Skeletal muscle tissue (tissue), 4 donors: ENCODE data around the gene TRIM2. TPM values are rescaled to one million over a fixed set of nuclear protein-coding genes. Genes with fewer than 3 reads are reported as not detected.
A peak's percentile ranks its signal among the peaks of the same experiment; 100 is the strongest.

Experiments used
- H3K27ac ChIP-seq: one replicate; pipeline ENCODE4 v1.7.0; 2013; ENCODE audit warnings: mild to moderate bottlenecking, low read depth, low read length, inconsistent platforms
- H3K27me3 ChIP-seq, 3 donors: one replicate each; pipeline ENCODE4 v1.7.0; 2013; ENCODE audit warnings: low read length in 3 of 3; ENCODE audit not compliant: control insufficient read depth in 3 of 3, insufficient read depth in 3 of 3
- H3K36me3 ChIP-seq, 3 donors: one replicate each; pipeline ENCODE4 v1.7.0; 2013; ENCODE audit warnings: low read length in 3 of 3; ENCODE audit not compliant: control insufficient read depth in 3 of 3, insufficient read depth in 3 of 3
- H3K4me1 ChIP-seq, 3 donors: one replicate each; pipeline ENCODE4 v1.7.0; 2013; ENCODE audit warnings: low read length in 3 of 3, mild to moderate bottlenecking in 3 of 3; ENCODE audit not compliant: control insufficient read depth in 3 of 3, insufficient read depth in 3 of 3
- H3K4me3 ChIP-seq, 3 donors: one replicate each; pipeline ENCODE4 v1.7.0; 2013; ENCODE audit warnings: low read length in 3 of 3
- H3K9ac ChIP-seq, 3 donors: one replicate each; pipeline ENCODE4 v1.7.0; 2013; ENCODE audit warnings: low read length in 3 of 3, mild to moderate bottlenecking in 3 of 3, moderate library complexity in 2 of 3, low read depth in 1 of 3
- H3K9me3 ChIP-seq, 3 donors: one replicate each; pipeline ENCODE4 v1.7.0; 2013; ENCODE audit warnings: low read length in 3 of 3; ENCODE audit not compliant: control insufficient read depth in 3 of 3
- total RNA-seq: library from RNA; depleted of rRNA; stranded (reverse); fragments of >200 nt; gene quantifications from one replicate; pipeline ENCODE4 v1.2.3, GENCODE V29; 2014
- donor health status: Osteomylitis.

TRIM2 gene
- total RNA-seq, 1 donor from 2014 or later = 21.4 TPM

DNA sequence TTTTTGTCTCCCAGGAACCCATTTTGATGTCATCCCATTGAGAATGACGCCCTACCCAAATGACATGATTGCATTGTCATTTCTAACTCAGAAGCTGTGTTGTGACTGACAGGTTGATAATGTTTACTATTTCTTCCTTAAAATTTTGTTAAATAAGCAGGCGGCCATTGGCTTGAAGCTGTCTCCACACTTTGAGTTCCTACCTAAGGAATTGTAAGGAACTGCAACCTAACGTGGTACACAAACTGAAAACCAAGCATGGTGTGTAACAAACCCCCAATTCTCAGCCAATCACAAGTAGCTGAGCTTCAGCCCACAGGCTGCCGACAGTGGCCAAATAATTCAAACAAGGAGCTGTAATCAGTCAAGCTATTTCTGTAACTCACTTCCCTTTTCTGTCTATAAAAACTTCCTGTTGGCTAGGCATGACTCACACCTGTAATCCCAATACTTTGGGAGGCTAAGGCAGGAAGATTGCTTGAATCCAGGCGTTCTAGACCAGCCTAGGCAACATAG lies 137.4 kb downstream of the TRIM2 start:
- no peak overlapping the region for H3K9ac ChIP-seq
- H3K9me3 ChIP-seq = no peaks in the 10 kb centered on the region
- H3K27ac ChIP-seq = no peak overlapping the region
- no peaks in the 10 kb centered on the region for H3K27me3 ChIP-seq
- H3K36me3 ChIP-seq = no peaks in the 10 kb centered on the region
- H3K4me3 ChIP-seq = no peak overlapping the region
- peaks cover 2 to 7% (median 5%) of the 10 kb centered on the region in 3 donors for H3K4me1 ChIP-seq

DNA sequence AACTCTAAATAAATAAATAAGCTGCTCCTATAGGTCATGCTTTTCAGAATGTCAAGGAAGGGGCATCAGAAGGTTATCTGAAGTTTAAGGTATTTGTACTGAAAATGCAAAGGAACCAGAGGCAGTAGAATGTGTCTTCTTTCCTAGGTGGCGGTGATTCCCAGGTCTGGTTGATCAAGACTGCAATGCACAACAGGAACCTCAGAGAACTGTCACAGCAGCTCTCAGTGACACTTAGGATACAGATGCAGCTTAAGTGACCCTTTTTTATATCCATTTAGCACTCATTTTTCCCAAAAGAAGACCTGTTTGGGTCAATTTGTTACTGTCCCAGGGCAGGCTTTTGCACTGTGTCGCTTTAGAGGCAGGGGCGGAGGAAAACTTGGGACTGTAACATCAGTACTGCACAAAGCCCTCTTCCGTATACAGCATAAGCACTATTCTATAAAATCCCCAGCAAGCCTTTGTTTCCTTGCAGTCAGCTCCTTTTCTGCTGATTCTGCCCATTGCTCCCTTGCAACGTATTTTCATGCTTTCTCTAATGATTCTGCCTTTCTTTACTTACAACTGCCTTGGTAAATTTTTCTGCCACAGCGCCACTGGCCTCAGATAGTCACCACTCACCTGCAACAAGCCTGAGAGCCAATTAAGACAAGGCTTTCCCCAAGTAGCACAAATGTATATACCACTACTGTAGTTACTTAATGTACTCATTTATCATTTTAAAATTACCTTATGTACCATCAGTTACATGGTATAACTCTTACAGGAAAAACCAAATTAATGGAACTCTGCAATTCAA lies 138.7 kb downstream of the TRIM2 start:
- Histone ChIP-seq H3K36me3 (no peaks in the 10 kb centered on the region), H3K4me1 (peaks cover 2 to 7% (median 5%) of the 10 kb centered on the region in 3 donors), H3K4me3 (no peak overlapping the region), H3K9ac (no peak overlapping the region), H3K27ac (no peak overlapping the region), H3K9me3 (no peaks in the 10 kb centered on the region), H3K27me3 (no peaks in the 10 kb centered on the region)

DNA sequence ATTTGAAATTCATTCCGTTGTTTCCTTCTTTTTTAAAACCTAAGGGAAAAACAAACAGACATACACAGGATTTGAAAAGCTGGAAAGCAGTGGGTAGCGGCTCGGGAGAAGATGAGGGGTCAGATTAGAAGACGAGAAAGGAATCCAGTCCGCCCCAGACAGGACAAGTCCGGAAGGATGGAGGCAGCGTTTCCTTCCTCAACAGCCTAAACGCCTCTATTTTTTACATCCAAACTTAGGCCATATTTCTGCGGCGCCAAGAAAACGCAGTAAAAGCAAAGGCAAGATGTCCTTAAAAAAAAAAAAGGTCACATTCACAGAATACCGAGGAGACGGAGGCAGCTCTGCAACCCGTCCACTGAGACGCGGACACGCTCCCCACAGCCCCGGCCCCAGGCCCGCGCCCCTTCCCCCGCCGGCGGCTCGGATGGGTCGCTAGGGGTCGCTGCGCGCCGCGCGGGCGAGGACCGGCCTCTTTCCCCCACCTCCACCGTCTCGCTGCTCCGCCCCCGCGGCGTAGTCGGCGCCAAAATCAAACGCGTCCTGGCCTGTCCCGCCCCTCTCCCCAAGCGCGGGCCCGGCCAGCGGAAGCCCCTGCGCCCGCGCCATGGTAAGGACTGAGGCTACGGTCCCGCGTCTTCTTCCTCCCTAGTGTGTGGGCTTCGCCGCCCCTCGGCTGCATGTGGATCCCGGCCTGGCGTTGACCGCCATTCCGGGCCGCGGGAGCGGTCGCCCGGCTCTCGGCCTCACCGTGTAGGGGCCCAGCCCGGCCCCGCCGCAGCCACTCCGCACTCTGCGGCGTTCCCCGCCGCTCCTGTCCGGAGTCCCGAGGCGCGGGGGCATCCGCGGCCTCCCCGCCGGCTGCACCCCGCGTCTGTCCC lies 140.1 kb downstream of the TRIM2 start, which contains the start of gene MND1:
Gene MND1 (plus strand): TSS at position 558 of the 881 bp plus-strand sequence. CDS start 50 bp downstream, at position 608.
- Histone ChIP-seq H3K36me3 (no peaks in the 10 kb centered on the region), H3K4me3 (peak within 1 kb of the TSS; percentile 80 to 89 (median 84)), H3K9me3 (no peaks in the 10 kb centered on the region), H3K27ac (no peak within 1 kb of the TSS), H3K9ac (peak within 1 kb of the TSS; percentile 71 to 73 (median 72)), H3K27me3 (no peaks in the 10 kb centered on the region), H3K4me1 (peaks cover 2 to 7% (median 5%) of the 10 kb centered on the region in 3 donors)

DNA sequence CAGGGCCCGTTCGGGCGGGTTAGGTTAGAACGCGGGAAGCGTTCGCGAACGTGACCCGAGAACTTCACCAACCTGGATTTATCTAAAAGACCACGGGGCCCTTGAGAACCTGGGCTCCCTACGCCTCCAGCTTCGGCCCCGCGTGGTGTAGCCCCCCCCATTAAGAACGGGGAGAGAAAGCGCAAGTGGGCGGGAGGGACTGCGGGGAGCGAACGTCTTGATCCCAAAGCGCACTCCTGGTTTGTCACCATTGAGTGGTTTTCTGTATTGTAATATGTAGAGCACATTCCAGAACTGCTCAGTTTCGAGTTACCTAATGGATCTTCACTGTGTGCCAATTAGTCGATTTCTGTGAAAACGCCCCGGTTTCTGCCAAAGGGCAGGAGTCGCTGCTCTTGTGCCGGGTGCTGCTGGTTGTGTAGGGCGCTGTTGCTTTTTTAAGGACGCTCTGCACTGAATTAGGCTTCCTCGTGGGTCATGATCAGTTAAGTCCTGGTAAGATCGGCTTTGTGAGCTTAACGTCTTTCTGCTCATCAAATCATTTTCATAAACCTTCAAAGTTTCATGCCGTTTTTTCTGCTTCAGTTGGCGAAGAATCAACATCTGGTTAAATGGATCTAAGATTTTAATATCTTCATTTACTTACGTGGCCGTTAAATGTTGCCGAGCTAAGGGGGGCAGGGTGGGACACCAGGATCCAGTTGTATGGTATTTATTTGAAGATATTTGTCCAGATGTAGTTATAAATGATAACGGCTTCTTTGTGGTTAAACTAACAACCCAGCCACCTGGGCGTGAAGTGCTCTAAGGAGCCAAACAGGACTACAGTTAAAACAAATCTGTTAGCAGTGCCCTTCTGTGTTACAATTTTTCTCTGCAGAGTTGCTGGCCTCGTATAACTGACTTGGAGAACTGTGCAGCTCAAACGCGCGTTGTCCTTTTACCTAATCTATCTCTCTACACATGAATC lies 141.1 kb downstream of the TRIM2 start:
- no peak overlapping the region for H3K27ac ChIP-seq

DNA sequence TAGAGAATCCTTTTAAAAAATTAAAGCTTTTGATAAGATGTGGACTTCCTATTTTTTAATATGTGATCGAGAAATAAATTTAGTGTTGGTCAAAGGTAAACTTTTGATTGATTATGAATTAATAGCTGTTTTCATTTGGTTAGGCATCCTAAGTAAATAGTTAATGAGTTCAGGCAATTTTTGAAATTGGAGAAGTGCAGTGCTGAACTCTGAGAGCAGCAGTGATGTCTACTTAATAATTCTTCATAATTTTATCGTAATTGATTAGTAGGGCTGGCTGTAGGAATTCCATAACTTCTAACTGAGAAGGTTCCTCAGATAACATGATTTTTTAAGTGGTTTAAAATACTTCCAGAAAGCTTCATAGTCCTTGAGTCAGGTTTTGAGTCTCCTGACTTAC lies 141.8 kb downstream of the TRIM2 start:
- H3K36me3 ChIP-seq = no peaks in the 10 kb centered on the region
- peak overlapping the region in 2 of 3 donors; percentile 80 to 89 for H3K4me3 ChIP-seq
- no peak overlapping the region for H3K27ac ChIP-seq
- H3K4me1 ChIP-seq = peaks cover 2 to 7% (median 5%) of the 10 kb centered on the region in 3 donors
- H3K9ac ChIP-seq = peak overlapping the region in 1 of 3 donors; percentile 72
- no peaks in the 10 kb centered on the region for H3K27me3 ChIP-seq
- H3K9me3 ChIP-seq = no peaks in the 10 kb centered on the region

More for the DNA sequence above, 141.1 kb downstream of the TRIM2 start:
- peak overlapping the region; percentile 71 to 73 (median 72) for H3K9ac ChIP-seq
- H3K4me1 ChIP-seq = peaks cover 2 to 7% (median 5%) of the 10 kb centered on the region in 3 donors
- no peaks in the 10 kb centered on the region for H3K36me3 ChIP-seq
- H3K4me3 ChIP-seq = peak overlapping the region; percentile 80 to 89 (median 84)
- no peaks in the 10 kb centered on the region for H3K9me3 ChIP-seq
- H3K27me3 ChIP-seq = no peaks in the 10 kb centered on the region

DNA sequence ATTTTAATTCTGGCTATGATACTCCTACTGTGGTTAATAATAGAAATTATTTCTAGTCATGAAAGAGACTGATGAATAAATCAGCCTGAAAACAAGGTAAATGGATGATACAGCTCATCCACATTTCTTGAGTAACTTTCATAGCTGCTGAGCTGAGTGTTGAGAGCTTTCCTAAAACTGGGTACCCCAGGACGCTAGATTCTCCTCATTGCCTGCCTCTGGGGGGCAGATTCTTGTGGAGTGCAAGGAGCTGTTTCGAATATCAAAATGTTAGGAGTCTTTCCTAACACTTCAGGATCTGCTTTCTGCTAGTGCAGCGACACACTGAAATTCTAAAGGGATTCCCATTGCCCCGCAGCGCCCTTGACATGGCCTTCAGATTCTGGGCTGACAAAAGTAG lies 142.3 kb downstream of the TRIM2 start:
- no peaks in the 10 kb centered on the region for H3K27me3 ChIP-seq
- H3K9me3 ChIP-seq = no peaks in the 10 kb centered on the region
- peaks cover 2 to 7% (median 5%) of the 10 kb centered on the region in 3 donors for H3K4me1 ChIP-seq
- H3K4me3 ChIP-seq = no peak overlapping the region
- H3K9ac ChIP-seq = no peak overlapping the region
- no peak overlapping the region for H3K27ac ChIP-seq
- no peaks in the 10 kb centered on the region for H3K36me3 ChIP-seq

DNA sequence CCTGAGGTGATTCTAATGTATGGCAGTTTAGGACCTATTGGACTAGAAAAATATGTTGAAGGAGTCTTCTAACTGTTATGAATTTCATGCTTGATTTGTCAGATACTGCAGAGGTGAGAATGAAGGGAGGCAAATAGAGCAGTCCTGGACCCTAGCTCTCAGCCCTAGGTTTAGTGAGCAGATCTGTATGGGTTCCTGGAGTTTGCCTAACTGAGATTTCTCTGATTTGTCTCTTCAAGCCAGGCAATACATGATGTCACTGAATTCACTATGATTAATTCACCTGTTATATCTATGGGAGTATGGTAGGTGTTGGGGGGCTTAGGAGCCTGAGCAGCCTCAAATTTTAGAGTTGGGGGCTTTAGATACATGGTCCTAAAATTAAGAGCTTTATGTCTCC lies 142.9 kb downstream of the TRIM2 start:
- Histone ChIP-seq H3K27ac (no peak overlapping the region), H3K27me3 (no peaks in the 10 kb centered on the region), H3K9me3 (no peaks in the 10 kb centered on the region), H3K4me1 (peaks cover 2 to 7% (median 5%) of the 10 kb centered on the region in 3 donors), H3K4me3 (no peak overlapping the region), H3K36me3 (no peaks in the 10 kb centered on the region), H3K9ac (no peak overlapping the region)

DNA sequence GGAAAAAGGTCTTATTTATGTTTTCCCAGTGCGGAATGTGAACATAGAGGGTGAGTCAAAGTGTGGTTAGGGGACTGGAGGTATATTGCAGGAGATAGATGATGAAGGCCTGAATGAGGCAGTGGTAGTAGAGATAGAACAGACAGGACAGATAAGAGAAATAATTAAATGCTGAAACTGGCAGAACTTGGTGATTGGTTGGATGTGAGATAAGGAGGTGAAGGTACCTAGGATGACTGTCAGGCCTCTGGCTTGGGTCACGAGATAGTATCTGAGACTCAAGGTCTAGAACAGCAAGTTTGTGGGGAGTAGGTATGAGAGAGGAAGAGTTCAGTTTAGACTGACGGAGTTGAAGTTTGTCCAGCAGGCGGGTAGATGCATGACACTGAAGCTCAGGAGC lies 143.8 kb downstream of the TRIM2 start:
- Histone ChIP-seq H3K9me3 (no peaks in the 10 kb centered on the region), H3K9ac (no peak overlapping the region), H3K27me3 (no peaks in the 10 kb centered on the region), H3K27ac (no peak overlapping the region), H3K4me3 (no peak overlapping the region), H3K4me1 (peaks cover 2 to 7% (median 5%) of the 10 kb centered on the region in 3 donors), H3K36me3 (no peaks in the 10 kb centered on the region)

DNA sequence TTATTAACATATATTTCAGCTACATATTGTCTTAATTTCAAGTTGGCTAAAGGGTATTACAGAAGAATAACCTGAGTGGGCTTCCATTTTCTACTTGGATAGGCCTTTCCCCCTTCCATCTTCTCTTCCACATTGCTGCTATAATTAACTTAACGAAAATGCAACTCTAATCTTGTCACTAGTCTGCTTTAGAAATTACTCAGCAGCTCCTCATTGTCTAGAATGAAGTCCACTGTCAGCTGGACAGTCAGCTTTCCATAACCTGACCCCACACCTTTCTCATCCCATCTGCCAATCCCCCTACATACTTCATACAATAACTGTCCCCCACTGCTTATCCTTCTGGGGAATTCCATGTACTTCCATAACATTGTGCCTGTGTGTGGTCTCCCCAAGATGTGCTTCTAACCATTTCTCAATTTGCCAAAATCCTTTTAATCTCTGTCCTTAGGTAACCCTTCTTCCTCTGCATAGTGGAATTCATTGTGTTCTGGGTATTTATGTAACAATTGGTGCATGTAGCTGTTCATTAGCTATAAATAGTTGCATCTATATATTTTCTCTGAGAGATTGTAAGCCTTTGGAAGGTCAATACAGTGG lies 145.1 kb downstream of the TRIM2 start:
- H3K4me1 ChIP-seq = peaks cover 2 to 7% (median 5%) of the 10 kb centered on the region in 3 donors
- no peak overlapping the region for H3K9ac ChIP-seq
- no peaks in the 10 kb centered on the region for H3K9me3 ChIP-seq
- no peaks in the 10 kb centered on the region for H3K27me3 ChIP-seq
- H3K36me3 ChIP-seq = no peaks in the 10 kb centered on the region
- no peak overlapping the region for H3K4me3 ChIP-seq
- H3K27ac ChIP-seq = no peak overlapping the region
